WI38 (cell line): ENCODE results near the gene SLC39A10.
"Not testable (repeated sequence)": the region's sequence is repeated elsewhere in the genome, so short reads cannot be mapped to it uniquely, and the experiment has no call there.

Source experiments
- H3K4me3 ChIP-seq: 2 replicates; pipeline ENCODE4 v1.5.1; 2011; ENCODE audit warnings: low read depth, mild to moderate bottlenecking, control low read depth, low read length
- CTCF ChIP-seq: IDR thresholded peaks from 2 replicates; pipeline ENCODE4 v1.5.1; 2012; ENCODE audit warnings: low read depth, mild to moderate bottlenecking, control low read depth, low read length

The SLC39A10 gene

DNA sequence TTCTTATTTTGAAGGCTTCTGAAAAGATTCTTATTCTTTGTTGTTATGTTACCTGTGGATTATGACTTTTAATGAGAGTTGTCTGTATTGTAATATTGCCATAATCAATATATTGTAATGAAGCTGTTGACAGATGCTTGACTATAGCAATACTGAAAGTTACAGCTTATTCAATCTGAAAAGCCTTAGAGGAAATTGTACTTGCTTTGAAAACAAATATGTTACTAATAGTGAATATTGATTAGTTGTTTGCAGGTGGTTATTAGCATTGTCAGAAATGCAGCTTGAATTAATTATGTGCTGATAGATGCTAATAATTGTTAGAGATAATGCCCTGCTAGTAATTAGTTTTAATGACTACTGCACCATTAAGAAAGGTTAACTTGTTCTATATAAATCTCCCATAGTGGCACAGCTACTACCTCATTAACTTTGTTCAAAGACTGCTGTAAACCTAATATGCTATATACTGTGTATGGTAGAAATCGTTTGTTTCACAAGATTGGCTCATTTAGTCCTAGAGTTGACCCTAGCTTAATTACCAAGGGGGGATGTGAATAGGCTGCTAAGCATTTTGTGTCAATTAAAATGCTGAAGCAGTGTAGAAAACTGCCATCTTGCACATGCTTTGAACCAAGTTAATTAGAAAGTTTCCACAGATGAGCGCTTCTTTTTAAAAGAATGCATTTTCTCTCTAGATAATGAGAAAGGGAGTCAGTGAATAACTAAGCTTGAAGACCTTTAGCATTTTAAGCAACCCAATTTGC, 30.5 kb downstream of the SLC39A10 start:
- H3K4me3 ChIP-seq = no peak overlapping the region
- TF ChIP-seq CTCF = no peak

- not testable (repeated sequence) for H3K4me3 ChIP-seq
These were observed 35.5 kb downstream of the SLC39A10 start for GRCh38 chr2:195692531-195692930.

GRCh38 chr2:195694553-195694952, 37.5 kb downstream of the SLC39A10 start:
- no peak for TF ChIP-seq CTCF
- H3K4me3 ChIP-seq = no peak overlapping the region

DNA sequence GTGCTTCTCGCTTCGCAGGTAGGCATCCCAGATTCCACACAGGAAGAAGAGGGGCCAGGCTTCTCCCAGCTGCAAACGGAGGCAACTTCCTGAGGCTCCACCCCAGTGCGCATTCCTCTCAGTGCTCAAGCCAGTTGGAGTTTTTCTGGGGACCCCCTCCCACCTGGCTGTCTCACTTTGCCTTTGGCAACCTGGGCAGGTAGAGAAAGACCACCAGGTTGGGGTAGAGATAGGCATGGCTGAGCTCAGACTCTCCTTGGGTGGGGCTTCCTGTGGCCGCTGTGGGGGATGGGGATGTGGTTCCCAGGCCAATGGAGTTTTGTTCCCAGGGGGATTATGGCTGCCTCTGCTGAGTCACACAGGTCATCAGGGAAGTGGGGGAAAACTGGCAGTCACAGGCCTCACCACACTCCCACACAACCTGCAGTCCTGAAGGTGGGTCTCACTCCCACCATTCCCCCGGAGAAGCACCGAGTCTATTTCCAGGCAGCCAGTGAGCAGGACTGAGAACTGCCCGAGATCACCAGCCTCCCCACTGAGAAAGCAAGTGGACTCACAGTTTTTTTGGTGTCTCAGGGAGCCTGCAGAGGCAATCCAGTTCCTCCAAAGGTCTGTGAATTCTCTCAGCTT, 38.1 kb downstream of the SLC39A10 start:
- no peak overlapping the region for H3K4me3 ChIP-seq
- TF ChIP-seq CTCF = no peak

DNA sequence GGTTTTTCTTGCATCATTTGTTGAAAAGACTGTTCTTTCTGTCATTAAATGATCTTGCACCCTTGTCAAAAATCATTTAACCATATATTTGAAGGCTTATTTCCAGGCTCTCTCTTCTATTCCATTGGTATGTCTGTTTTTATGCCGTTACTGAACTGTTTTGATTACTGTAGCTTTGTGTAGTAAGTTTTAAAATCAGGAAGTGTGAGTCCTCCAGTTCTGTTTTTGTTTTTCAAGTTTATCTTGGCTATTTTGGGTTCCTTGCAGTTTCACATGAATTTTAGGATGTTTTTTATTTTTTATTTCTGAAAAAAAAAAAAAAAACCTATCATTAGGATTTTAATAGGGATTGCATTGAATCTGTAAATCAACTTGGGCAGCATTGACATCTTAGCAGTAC, 39.0 kb downstream of the SLC39A10 start:
- no peak overlapping the region for H3K4me3 ChIP-seq
- TF ChIP-seq CTCF = no peak

DNA sequence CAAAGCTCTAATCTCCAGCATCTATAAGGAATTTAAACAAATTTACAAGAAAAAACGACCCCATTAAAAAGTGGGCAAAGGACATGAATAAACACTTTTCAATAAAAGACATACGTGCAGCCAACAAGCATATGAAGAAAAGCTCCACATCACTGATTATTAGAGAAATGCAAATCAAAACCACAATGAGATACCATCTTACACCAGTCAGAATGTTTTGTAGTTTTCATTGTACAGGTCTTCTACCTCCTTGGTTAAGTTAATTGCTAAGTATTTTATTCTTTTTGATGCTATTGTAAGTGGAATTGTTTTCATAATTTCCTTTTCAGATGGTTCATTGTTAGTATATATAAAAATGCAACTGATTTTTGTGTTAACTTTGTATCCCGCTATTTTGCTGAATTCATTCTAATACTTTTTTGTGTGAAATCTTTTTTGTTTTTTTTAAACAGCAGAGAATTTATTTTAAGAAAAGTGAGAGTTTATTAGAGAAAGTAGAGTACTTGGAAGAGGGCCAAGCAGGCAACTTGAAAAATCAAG, 40.7 kb downstream of the SLC39A10 start:
- no peak for TF ChIP-seq CTCF
- H3K4me3 ChIP-seq = no peak overlapping the region

DNA sequence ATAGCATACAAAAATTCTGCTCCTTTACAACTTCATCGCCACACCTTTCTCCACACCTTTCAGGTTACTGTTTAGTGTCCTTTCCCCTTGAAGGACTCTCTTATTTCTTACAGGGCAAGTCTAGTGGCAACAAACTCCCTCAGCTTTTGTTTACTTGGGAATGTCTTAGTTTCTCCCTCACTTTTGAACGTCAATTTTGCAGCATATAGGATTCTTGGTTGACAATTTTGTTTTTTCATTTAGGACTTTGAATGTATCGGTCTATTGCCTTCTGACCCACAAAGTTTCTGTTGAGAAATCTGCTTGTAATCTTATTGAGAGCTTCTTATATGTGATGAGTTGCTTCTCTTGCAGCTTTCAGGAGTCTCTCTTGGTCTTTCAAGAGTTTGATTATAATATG, 43.5 kb downstream of the SLC39A10 start:
- no peak for TF ChIP-seq CTCF
- no peak overlapping the region for H3K4me3 ChIP-seq
